OCI-LY3 (cell line): ENCODE results near the gene PLEKHH2.

Source experiments
- H2AFZ ChIP-seq: fragments of 200-600, 300-600 bp; shearing (Covaris generic); 2 replicates; pipeline ENCODE4 v1.6.0; 2014; ENCODE audit warnings: antibody characterized with exemption, low read depth, low read length
- H3K27ac ChIP-seq: fragments of 200-600, 300-600 bp; sonication (generic); 2 replicates; pipeline ENCODE4 v1.5.1; 2014; ENCODE audit warnings: mild to moderate bottlenecking, low read length, moderate library complexity, mixed read lengths
- H3K27me3 ChIP-seq: fragments of 200-600, 300-600 bp; sonication (generic); 2 replicates; pipeline ENCODE4 v1.6.1; 2014; ENCODE audit warnings: low read depth, low read length, mixed read lengths
- H3K36me3 ChIP-seq: fragments of 200-600, 300-600 bp; sonication (generic); replicated peaks from 2 replicates; pipeline ENCODE3; 2014; ENCODE audit warnings: low read depth, low read length, mixed read lengths
- H3K4me1 ChIP-seq: fragments of 300-600, 200-600 bp; sonication (generic); 2 replicates; pipeline ENCODE4 v1.6.1; 2014; ENCODE audit warnings: low read length, mixed read lengths
- H3K4me2 ChIP-seq: fragments of 200-600, 300-600 bp; sonication (generic); 2 replicates; pipeline ENCODE4 v1.6.1; 2014; ENCODE audit warnings: low read length, mixed read lengths
- H3K4me3 ChIP-seq: fragments of 300-600, 200-600 bp; sonication (generic); 2 replicates; pipeline ENCODE4 v1.5.1; 2014; ENCODE audit warnings: antibody characterized with exemption, mild to moderate bottlenecking, low read length, moderate library complexity
- H3K79me2 ChIP-seq: fragments of 300-600, 200-600 bp; shearing (Covaris generic); 2 replicates; pipeline ENCODE4 v1.6.1; 2014; ENCODE audit warnings: mild to moderate bottlenecking, low read length, mixed read lengths
- H3K9ac ChIP-seq: fragments of 300-600, 200-600 bp; shearing (Covaris generic); 2 replicates; pipeline ENCODE4 v1.6.0; 2014; ENCODE audit warnings: mild to moderate bottlenecking, low read length, moderate library complexity
- H3K9me3 ChIP-seq: fragments of 200-600, 300-600 bp; shearing (Covaris generic); 2 replicates; pipeline ENCODE4 v1.6.1; 2014; ENCODE audit warnings: low read length, mixed read lengths; ENCODE audit not compliant: insufficient read depth
- H4K20me1 ChIP-seq: fragments of 200-600, 300-600 bp; sonication (generic); 2 replicates; pipeline ENCODE4 v1.6.1; 2016; ENCODE audit warnings: low read length, mixed read lengths; ENCODE audit not compliant: insufficient read depth
- EZH2phosphoT487 ChIP-seq: fragments of 200-600 bp; shearing (Covaris generic); IDR thresholded peaks from 2 replicates; pipeline ENCODE4 v1.6.1; 2018; ENCODE audit warnings: antibody characterized with exemption, mixed run types, low read depth
- TF ChIP-seq, protein P1 (sequence below): fragments of 200-600, 300-600 bp; sonication (generic); IDR thresholded peaks from 2 replicates; pipeline ENCODE4 v1.5.1; 2014; ENCODE audit warnings: antibody characterized with exemption, low read length, low read depth

Gene PLEKHH2

DNA sequence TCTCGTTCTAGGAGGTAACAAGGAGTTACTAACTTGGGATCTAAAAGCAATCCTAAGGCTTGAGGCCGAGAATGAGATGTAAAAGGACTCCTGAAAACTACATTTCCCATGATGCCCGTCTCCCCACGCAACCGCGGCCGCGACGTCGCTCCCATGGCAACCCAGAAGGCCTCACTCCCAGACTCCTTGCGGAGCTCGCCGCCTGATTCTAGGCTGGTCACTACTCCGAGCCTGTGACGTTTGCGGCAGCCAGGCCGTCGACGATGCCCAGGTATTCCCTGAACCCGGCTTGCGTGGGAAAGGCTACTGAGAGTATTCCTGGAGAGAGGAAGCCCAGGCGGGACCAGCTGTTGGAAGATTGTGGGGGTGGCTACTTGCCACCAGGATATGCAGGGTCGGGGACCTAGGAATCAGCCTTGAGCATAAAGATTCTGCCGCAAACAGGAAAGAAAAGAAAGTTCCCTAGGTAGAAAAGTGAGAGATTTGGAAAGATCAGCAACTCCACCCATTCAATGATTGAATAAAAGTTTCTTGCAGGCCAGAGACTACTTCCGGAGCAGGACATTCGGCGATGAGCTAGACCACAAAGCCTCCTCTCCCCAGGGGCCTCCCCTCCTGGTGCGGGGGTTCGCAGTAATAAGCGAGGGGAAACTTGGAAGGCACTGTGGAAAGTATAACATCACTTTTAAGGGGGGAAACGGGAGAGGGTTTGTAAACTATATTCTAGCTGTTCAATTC is 137.0 kb downstream of the PLEKHH2 start, which contains the start of gene DYNC2LI1:
TSS of gene DYNC2LI1 (plus strand) at position 164 of the 738 bp plus-strand sequence. CDS start at position 264, 100 bp downstream.
- Histone ChIP-seq H3K27ac (no peak within 1 kb of the TSS), H2AFZ (peak within 1 kb of the TSS; percentile 70), H4K20me1 (no peaks in the 10 kb centered on the region), H3K27me3 (no peaks in the 10 kb centered on the region), H3K79me2 (no peaks in the 10 kb centered on the region), H3K4me1 (peaks cover 5% of the 10 kb centered on the region), H3K9ac (peak within 1 kb of the TSS; percentile 59), H3K36me3 (no peaks in the 10 kb centered on the region), H3K4me3 (peak within 1 kb of the TSS; percentile 84), H3K4me2 (peak within 1 kb of the TSS; percentile 88), H3K9me3 (no peaks in the 10 kb centered on the region)
- no peak for TF ChIP-seq EZH2phosphoT487
- TF ChIP-seq, protein P1, sequence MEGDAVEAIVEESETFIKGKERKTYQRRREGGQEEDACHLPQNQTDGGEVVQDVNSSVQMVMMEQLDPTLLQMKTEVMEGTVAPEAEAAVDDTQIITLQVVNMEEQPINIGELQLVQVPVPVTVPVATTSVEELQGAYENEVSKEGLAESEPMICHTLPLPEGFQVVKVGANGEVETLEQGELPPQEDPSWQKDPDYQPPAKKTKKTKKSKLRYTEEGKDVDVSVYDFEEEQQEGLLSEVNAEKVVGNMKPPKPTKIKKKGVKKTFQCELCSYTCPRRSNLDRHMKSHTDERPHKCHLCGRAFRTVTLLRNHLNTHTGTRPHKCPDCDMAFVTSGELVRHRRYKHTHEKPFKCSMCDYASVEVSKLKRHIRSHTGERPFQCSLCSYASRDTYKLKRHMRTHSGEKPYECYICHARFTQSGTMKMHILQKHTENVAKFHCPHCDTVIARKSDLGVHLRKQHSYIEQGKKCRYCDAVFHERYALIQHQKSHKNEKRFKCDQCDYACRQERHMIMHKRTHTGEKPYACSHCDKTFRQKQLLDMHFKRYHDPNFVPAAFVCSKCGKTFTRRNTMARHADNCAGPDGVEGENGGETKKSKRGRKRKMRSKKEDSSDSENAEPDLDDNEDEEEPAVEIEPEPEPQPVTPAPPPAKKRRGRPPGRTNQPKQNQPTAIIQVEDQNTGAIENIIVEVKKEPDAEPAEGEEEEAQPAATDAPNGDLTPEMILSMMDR = no peak

DNA sequence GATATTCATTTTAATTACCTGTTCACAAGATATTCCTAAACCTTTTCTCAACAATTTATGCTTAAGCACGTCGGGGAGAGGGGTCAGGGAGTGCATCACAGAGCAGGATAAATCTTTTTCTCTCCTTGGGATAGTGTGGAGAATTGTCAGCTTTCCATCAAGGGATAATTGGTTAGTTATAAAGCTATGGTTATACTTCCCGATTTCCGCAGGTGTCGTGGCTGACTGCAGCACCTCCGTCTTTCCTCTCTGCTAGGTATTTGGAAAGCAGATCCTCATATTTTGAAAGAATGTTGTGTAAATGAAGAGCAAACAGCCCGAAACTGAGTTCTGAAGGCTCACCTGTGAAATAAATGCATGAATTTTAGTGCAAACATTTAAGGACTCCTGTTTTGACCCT is 137.6 kb downstream of the PLEKHH2 start:
- H3K4me1 ChIP-seq = peaks cover 5% of the 10 kb centered on the region
- no peak for TF ChIP-seq EZH2phosphoT487
- TF ChIP-seq, protein P1 = no peak
- peak overlapping the region; percentile 84 for H3K4me3 ChIP-seq
- H2AFZ ChIP-seq = peak overlapping the region; percentile 70
- H3K27ac ChIP-seq = no peak overlapping the region
- no peaks in the 10 kb centered on the region for H3K9me3 ChIP-seq
- H4K20me1 ChIP-seq = no peaks in the 10 kb centered on the region
- H3K27me3 ChIP-seq = no peaks in the 10 kb centered on the region
- no peaks in the 10 kb centered on the region for H3K79me2 ChIP-seq
- no peaks in the 10 kb centered on the region for H3K36me3 ChIP-seq
- H3K9ac ChIP-seq = peak overlapping the region; percentile 59
- peak overlapping the region; percentile 88 for H3K4me2 ChIP-seq

DNA sequence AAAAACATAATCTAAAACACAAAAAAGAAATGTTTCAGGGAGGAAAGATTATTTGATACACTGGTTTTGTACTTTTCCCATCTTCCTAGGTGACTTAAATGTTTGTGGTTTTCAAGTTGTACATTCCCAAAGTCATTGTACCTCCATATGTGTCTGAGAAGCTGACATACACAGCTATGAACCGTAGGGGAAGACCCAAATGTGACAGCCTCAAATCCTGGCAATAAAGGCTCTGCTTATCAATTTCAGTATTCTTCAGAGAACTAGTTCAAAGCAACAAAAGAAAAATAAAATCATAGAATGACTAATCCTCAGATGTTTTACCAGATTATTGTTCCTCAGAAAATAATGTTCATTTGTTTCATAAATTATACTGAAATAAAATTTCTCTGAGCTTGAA is 139.3 kb downstream of the PLEKHH2 start:
- no peaks in the 10 kb centered on the region for H3K27me3 ChIP-seq
- H3K4me3 ChIP-seq = no peak overlapping the region
- H3K79me2 ChIP-seq = no peaks in the 10 kb centered on the region
- no peak overlapping the region for H3K4me2 ChIP-seq
- H3K9ac ChIP-seq = no peak overlapping the region
- no peak overlapping the region for H3K27ac ChIP-seq
- H3K4me1 ChIP-seq = peaks cover 5% of the 10 kb centered on the region
- no peak overlapping the region for H2AFZ ChIP-seq
- H3K36me3 ChIP-seq = no peaks in the 10 kb centered on the region
- H4K20me1 ChIP-seq = no peaks in the 10 kb centered on the region
- no peak for TF ChIP-seq EZH2phosphoT487
- TF ChIP-seq, protein P1 = no peak
- no peaks in the 10 kb centered on the region for H3K9me3 ChIP-seq

DNA sequence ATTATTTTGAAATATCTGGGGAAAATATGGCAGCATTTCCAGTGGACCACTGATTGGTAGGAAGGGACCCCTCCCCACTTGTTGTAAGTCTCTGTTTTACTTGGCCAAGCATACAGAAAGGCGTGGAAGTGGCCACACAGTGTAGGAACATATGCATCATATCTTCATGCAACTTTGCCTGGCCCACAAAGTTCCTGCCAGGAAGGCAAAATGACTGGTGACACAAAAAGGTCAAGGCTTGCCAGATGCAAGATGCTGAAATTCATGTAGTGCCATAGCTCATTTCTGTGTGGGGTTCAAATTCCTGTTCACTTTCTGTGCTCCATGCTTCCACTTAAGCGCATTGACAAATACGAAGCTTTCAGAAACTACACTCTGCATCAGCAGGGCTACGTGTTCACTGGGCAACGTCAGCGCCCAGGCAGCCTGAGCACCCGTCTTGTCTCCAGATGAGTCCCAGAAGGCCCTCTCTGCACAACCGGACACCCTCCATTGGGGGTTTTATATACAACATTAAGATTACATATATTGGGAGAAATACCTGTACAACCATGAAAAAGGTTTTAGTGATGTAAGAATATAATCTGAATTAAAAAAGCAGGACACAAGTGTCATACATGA is 140.4 kb downstream of the PLEKHH2 start:
- H3K9ac ChIP-seq = no peak overlapping the region

More for the DNA sequence above, 140.4 kb downstream of the PLEKHH2 start:
- Histone ChIP-seq H2AFZ (no peak overlapping the region), H3K27ac (no peak overlapping the region), H3K4me1 (peaks cover 5% of the 10 kb centered on the region), H3K36me3 (no peaks in the 10 kb centered on the region), H3K27me3 (no peaks in the 10 kb centered on the region), H3K79me2 (no peaks in the 10 kb centered on the region), H3K4me2 (no peak overlapping the region), H3K9me3 (no peaks in the 10 kb centered on the region), H3K4me3 (no peak overlapping the region), H4K20me1 (no peaks in the 10 kb centered on the region)
- TF ChIP-seq, protein P1 = no peak
- no peak for TF ChIP-seq EZH2phosphoT487
